ENCODE results near the gene PARG.
"Not testable (repeated sequence)": the region's sequence is repeated elsewhere in the genome, so short reads cannot be mapped to it uniquely, and the experiment has no call there.

DNA sequence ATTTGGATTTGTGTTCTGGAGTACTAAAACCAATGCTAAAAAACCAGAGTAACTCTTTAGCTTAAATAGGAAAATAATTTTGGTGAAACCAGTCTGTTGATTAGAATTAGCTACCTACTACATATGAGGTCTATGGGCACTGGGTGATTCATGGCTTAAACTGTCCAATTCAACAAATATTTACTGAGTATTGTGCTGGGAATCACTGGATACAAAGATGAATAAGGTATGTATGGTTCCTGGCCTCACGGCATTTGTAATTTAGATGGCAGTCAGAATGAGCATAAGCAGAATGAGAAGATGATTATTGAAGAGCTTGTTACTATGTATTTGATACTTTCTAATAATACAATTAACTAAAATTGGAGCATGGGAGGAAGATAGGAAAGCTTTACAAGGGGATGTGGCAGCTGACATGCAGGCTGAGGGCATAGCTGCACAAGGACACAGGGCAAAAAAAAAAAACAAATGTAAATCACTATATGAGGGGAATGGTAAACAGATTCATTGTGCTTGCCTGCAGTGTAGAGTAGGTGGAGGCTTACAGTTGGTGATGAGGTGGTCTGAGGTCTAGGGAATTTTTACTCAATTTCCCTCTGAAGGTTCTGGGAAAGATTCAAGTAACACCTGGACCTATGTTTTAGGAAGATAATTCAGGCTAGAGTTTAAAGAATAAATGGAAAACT, 83.0 kb downstream of the PARG start:
- TF ChIP-seq, protein P1, sequence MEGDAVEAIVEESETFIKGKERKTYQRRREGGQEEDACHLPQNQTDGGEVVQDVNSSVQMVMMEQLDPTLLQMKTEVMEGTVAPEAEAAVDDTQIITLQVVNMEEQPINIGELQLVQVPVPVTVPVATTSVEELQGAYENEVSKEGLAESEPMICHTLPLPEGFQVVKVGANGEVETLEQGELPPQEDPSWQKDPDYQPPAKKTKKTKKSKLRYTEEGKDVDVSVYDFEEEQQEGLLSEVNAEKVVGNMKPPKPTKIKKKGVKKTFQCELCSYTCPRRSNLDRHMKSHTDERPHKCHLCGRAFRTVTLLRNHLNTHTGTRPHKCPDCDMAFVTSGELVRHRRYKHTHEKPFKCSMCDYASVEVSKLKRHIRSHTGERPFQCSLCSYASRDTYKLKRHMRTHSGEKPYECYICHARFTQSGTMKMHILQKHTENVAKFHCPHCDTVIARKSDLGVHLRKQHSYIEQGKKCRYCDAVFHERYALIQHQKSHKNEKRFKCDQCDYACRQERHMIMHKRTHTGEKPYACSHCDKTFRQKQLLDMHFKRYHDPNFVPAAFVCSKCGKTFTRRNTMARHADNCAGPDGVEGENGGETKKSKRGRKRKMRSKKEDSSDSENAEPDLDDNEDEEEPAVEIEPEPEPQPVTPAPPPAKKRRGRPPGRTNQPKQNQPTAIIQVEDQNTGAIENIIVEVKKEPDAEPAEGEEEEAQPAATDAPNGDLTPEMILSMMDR (IDR thresholded peaks at IDR 0.05 in 8 of 11, conservative IDR thresholded peaks at IDR 0.05 in 3 of 11) = not testable (repeated sequence)
- TF ChIP-seq POLR2AphosphoS5, POLR2A (IDR thresholded peaks at IDR 0.05): not testable (repeated sequence)
